ENCODE results near the gene NEUROD2. TPM values are rescaled to one million over a fixed set of nuclear protein-coding genes. Genes with fewer than 3 reads are reported as not detected.
A peak's percentile ranks its signal among the peaks of the same experiment; 100 is the strongest.

The NEUROD2 gene
- total RNA-seq, 1 donor from 2014 or later, result not detected

- Histone ChIP-seq H3K27me3 (ENCODE audit: control insufficient read depth in 3 of 3, insufficient read depth in 3 of 3, low read length in 3 of 3) (peaks cover 55 to 71% (median 64%) of the 10 kb centered on the region in 3 donors), H3K27ac (ENCODE audit: low read depth, low read length) (no peak overlapping the region), H3K4me3 (ENCODE audit: low read length in 3 of 3) (no peak overlapping the region)
Measured at GRCh38 chr17:39611401-39612112, 3.8 kb upstream of the NEUROD2 start.

GRCh38 chr17:39609416-39610025, 1.8 kb upstream of the NEUROD2 start:
- Histone ChIP-seq H3K27me3 (ENCODE audit: control insufficient read depth in 3 of 3, insufficient read depth in 3 of 3, low read length in 3 of 3) (peaks cover 67 to 77% (median 74%) of the 10 kb centered on the region in 3 donors), H3K27ac (ENCODE audit: low read depth, low read length) (no peak overlapping the region), H3K4me3 (ENCODE audit: low read length in 3 of 3) (no peak overlapping the region), H3K9me3 (ENCODE audit: control insufficient read depth in 3 of 3, low read length in 3 of 3) (no peaks in the 10 kb centered on the region), H3K4me1 (ENCODE audit: control insufficient read depth in 3 of 3, insufficient read depth in 3 of 3, low read length in 3 of 3) (peaks cover 6 to 24% (median 16%) of the 10 kb centered on the region in 3 donors), H3K9ac (ENCODE audit: low read depth in 1 of 3, low read length in 3 of 3) (no peak overlapping the region), H3K36me3 (ENCODE audit: control insufficient read depth in 3 of 3, insufficient read depth in 3 of 3, low read length in 3 of 3) (no peaks in the 10 kb centered on the region)

More at GRCh38 chr17:39611401-39612112, 3.8 kb upstream of the NEUROD2 start:
- Histone ChIP-seq H3K9me3 (ENCODE audit: control insufficient read depth in 3 of 3, low read length in 3 of 3) (no peaks in the 10 kb centered on the region), H3K36me3 (ENCODE audit: control insufficient read depth in 3 of 3, insufficient read depth in 3 of 3, low read length in 3 of 3) (no peaks in the 10 kb centered on the region), H3K4me1 (ENCODE audit: control insufficient read depth in 3 of 3, insufficient read depth in 3 of 3, low read length in 3 of 3) (peaks cover 0 to 8% (median 2%) of the 10 kb centered on the region in 3 donors), H3K9ac (ENCODE audit: low read depth in 1 of 3, low read length in 3 of 3) (no peak overlapping the region)

DNA sequence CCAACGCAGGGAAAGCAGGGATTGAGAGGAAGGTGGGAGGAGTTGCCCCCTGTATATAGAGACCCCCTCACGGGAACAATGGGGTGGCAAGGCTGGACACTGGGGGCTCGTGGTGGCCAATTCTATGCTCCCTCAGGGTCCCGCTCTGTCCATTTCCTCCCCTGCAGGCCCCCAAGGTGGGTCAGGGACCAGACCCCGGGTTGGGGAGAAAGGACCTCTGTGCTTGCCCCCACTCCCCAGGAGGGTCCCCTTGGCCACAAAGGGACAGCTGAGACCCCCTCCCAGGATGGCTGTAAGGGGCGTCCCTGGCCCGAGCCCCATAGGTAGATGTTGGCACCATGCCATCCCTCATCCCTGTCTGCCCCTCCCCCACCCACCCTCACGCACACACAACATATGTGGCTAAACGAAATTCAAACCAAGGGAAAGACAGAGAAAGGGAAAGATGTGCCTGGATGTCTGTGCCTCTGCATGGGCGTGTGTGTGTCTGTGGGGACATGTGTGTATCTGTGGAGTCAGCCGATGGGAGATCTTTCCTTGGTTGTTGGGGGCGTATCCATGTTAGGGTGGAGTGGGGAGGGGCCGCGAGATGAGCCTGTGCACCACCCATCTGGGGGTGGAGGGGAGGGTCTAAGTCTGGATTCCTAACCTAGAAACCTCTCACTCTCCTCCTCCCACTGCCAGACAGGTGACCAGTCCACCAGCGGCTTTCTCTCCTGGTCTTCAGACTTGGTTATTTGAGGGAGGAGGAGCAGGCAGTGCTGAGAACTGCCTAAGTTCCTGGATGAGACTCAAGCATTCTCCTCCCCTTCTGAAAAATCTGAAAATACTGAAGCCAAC, 642 bp upstream of the NEUROD2 start:
- Histone ChIP-seq H3K36me3 (ENCODE audit: control insufficient read depth in 3 of 3, insufficient read depth in 3 of 3, low read length in 3 of 3) (no peaks in the 10 kb centered on the region), H3K27me3 (ENCODE audit: control insufficient read depth in 3 of 3, insufficient read depth in 3 of 3, low read length in 3 of 3) (peaks cover 73 to 78% (median 76%) of the 10 kb centered on the region in 3 donors), H3K4me3 (ENCODE audit: low read length in 3 of 3) (no peak overlapping the region), H3K4me1 (ENCODE audit: control insufficient read depth in 3 of 3, insufficient read depth in 3 of 3, low read length in 3 of 3) (peaks cover 6 to 24% (median 16%) of the 10 kb centered on the region in 3 donors), H3K9ac (ENCODE audit: low read depth in 1 of 3, low read length in 3 of 3) (no peak overlapping the region), H3K27ac (ENCODE audit: low read depth, low read length) (no peak overlapping the region), H3K9me3 (ENCODE audit: control insufficient read depth in 3 of 3, low read length in 3 of 3) (no peaks in the 10 kb centered on the region)

GRCh38 chr17:39607057-39607850, 466 bp downstream of the NEUROD2 start:
- Histone ChIP-seq H3K4me3 (ENCODE audit: low read length in 3 of 3) (no peak overlapping the region), H3K27me3 (ENCODE audit: control insufficient read depth in 3 of 3, insufficient read depth in 3 of 3, low read length in 3 of 3) (peaks cover 74 to 79% (median 77%) of the 10 kb centered on the region in 3 donors), H3K4me1 (ENCODE audit: control insufficient read depth in 3 of 3, insufficient read depth in 3 of 3, low read length in 3 of 3) (peaks cover 6 to 24% (median 16%) of the 10 kb centered on the region in 3 donors), H3K9me3 (ENCODE audit: control insufficient read depth in 3 of 3, low read length in 3 of 3) (no peaks in the 10 kb centered on the region), H3K27ac (ENCODE audit: low read depth, low read length) (no peak overlapping the region), H3K9ac (ENCODE audit: low read depth in 1 of 3, low read length in 3 of 3) (no peak overlapping the region), H3K36me3 (ENCODE audit: control insufficient read depth in 3 of 3, insufficient read depth in 3 of 3, low read length in 3 of 3) (no peaks in the 10 kb centered on the region)

- H3K4me3 ChIP-seq (ENCODE audit: low read length in 3 of 3), result peak overlapping the region in 1 of 3 donors; percentile 48
- H3K9ac ChIP-seq (ENCODE audit: low read depth in 1 of 3, low read length in 3 of 3), result no peak overlapping the region
- H3K9me3 ChIP-seq (ENCODE audit: control insufficient read depth in 3 of 3, low read length in 3 of 3), result no peaks in the 10 kb centered on the region
- H3K27ac ChIP-seq (ENCODE audit: low read depth, low read length), result no peak overlapping the region
- H3K4me1 ChIP-seq (ENCODE audit: control insufficient read depth in 3 of 3, insufficient read depth in 3 of 3, low read length in 3 of 3), result peaks cover 6 to 24% (median 16%) of the 10 kb centered on the region in 3 donors
- H3K36me3 ChIP-seq (ENCODE audit: control insufficient read depth in 3 of 3, insufficient read depth in 3 of 3, low read length in 3 of 3), result no peaks in the 10 kb centered on the region
- peaks cover 81 to 83% (median 81%) of the 10 kb centered on the region in 3 donors for H3K27me3 ChIP-seq (ENCODE audit: control insufficient read depth in 3 of 3, insufficient read depth in 3 of 3, low read length in 3 of 3)
Measured at GRCh38 chr17:39606434-39607056, 1.2 kb downstream of the NEUROD2 start.

DNA sequence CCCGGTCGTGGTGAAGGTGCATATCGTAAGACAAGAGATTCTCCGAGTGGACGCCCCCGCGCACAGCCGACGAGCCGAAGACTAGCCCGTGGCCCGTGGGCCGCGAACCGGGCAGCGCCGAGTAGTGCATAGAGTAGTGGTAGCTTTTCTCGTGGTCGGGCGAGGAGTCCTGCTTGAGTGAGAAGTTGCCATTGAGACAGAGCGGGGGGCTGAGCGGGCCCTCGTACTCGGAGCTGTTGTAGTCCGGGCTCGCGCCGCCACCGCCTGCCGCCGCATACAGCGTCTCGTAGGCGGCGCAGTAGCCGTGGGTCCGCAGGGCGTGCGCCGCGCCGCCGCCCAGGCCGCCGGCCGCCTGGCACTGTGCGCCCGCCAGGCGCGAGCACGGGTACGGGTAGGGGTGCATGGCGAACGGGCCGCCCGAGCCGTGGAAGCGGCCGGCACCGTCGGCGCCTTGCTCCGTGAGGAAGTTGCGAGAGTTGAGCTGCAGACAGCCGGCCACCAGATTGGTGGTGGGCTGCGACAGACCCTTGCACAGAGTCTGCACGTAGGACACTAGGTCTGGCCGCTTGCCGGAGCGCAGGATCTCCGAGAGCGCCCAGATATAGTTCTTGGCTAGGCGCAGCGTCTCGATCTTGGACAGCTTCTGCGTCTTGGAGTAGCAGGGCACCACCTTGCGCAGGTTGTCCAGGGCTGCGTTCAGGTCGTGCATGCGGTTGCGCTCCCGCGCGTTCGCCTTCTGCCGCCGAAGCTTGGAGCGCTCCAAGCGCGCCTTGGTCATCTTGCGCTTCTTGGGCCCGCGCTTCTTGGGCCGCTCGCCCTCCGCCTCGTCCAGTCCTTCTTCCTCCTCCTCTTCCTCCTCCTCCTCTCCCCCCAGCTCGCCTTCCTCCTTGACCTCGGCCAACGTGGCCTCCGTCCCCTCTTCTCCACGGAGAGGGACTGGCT, 2.0 kb downstream of the NEUROD2 start:
- H3K27me3 ChIP-seq (ENCODE audit: control insufficient read depth in 3 of 3, insufficient read depth in 3 of 3, low read length in 3 of 3), result peaks cover 84 to 88% (median 86%) of the 10 kb centered on the region in 3 donors
- no peaks in the 10 kb centered on the region for H3K9me3 ChIP-seq (ENCODE audit: control insufficient read depth in 3 of 3, low read length in 3 of 3)
- H3K4me3 ChIP-seq (ENCODE audit: low read length in 3 of 3), result peak overlapping the region; percentile 45 to 48 (median 48)

GRCh38 chr17:39604911-39605491, 2.7 kb downstream of the NEUROD2 start:
- Histone ChIP-seq H3K27me3 (ENCODE audit: control insufficient read depth in 3 of 3, insufficient read depth in 3 of 3, low read length in 3 of 3) (peaks cover 91 to 96% (median 94%) of the 10 kb centered on the region in 3 donors), H3K36me3 (ENCODE audit: control insufficient read depth in 3 of 3, insufficient read depth in 3 of 3, low read length in 3 of 3) (no peaks in the 10 kb centered on the region), H3K4me1 (ENCODE audit: control insufficient read depth in 3 of 3, insufficient read depth in 3 of 3, low read length in 3 of 3) (peaks cover 6 to 25% (median 16%) of the 10 kb centered on the region in 3 donors), H3K9me3 (ENCODE audit: control insufficient read depth in 3 of 3, low read length in 3 of 3) (no peaks in the 10 kb centered on the region), H3K27ac (ENCODE audit: low read depth, low read length) (no peak overlapping the region), H3K4me3 (ENCODE audit: low read length in 3 of 3) (no peak overlapping the region), H3K9ac (ENCODE audit: low read depth in 1 of 3, low read length in 3 of 3) (no peak overlapping the region)

More for the DNA sequence above, 2.0 kb downstream of the NEUROD2 start:
- Histone ChIP-seq H3K36me3 (ENCODE audit: control insufficient read depth in 3 of 3, insufficient read depth in 3 of 3, low read length in 3 of 3) (no peaks in the 10 kb centered on the region), H3K27ac (ENCODE audit: low read depth, low read length) (no peak overlapping the region), H3K4me1 (ENCODE audit: control insufficient read depth in 3 of 3, insufficient read depth in 3 of 3, low read length in 3 of 3) (peaks cover 6 to 24% (median 16%) of the 10 kb centered on the region in 3 donors), H3K9ac (ENCODE audit: low read depth in 1 of 3, low read length in 3 of 3) (no peak overlapping the region)

GRCh38 chr17:39603304-39604016, 4.3 kb downstream of the NEUROD2 start:
- peaks cover 93 to 94% (median 94%) of the 10 kb centered on the region in 3 donors for H3K27me3 ChIP-seq (ENCODE audit: control insufficient read depth in 3 of 3, insufficient read depth in 3 of 3, low read length in 3 of 3)
- H3K9me3 ChIP-seq (ENCODE audit: control insufficient read depth in 3 of 3, low read length in 3 of 3), result no peaks in the 10 kb centered on the region
- peaks cover 8 to 33% (median 25%) of the 10 kb centered on the region in 3 donors for H3K4me1 ChIP-seq (ENCODE audit: control insufficient read depth in 3 of 3, insufficient read depth in 3 of 3, low read length in 3 of 3)
- no peak overlapping the region for H3K27ac ChIP-seq (ENCODE audit: low read depth, low read length)
- no peaks in the 10 kb centered on the region for H3K36me3 ChIP-seq (ENCODE audit: control insufficient read depth in 3 of 3, insufficient read depth in 3 of 3, low read length in 3 of 3)
- H3K4me3 ChIP-seq (ENCODE audit: low read length in 3 of 3), result no peak overlapping the region
- no peak overlapping the region for H3K9ac ChIP-seq (ENCODE audit: low read depth in 1 of 3, low read length in 3 of 3)

Data from skeletal muscle tissue (tissue), 4 donors.